Measurements from ENCODE around the gene UNC5C. TPM values are rescaled to one million over a fixed set of nuclear protein-coding genes. Genes with fewer than 3 reads are reported as not detected.

Gene UNC5C
- total RNA-seq, 2 experiments from 2014 or later: not detected

DNA sequence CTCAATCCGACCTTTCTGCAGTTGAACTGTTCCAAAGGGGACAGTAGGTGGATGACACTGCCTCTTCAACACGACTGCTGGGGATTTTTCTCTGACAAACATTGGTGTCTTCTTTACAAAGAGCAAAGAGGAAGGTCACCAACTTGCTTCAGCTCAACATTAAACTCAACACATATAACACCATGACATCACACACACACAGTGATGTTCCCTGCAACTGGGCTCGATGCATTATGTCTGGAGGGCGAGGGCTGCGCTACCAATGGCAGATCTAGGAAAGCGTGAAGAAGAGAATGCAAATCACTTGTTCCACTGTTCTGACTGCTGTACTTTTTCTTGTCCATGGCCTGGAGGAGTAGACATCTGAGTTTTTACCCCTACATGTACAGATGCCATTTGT is 385.9 kb downstream of the UNC5C start:
- no peaks in the 10 kb centered on the region for H3K9me3 ChIP-seq (ENCODE audit: control insufficient read depth in 1 of 2, insufficient read depth in 1 of 2, low read length in 2 of 2)
- H3K4me3 ChIP-seq (ENCODE audit: low read length): no peak overlapping the region
- H3K27me3 ChIP-seq (ENCODE audit: control insufficient read depth in 1 of 2, insufficient read depth in 2 of 2, low read length in 2 of 2): no peaks in the 10 kb centered on the region
- ATAC-seq (ENCODE audit: poor library complexity) (no peak), DNase-seq (no peak)
- Mint-ChIP-seq H3K27me3 (no peaks in the 10 kb centered on the region), H3K4me1 (ENCODE audit: low read depth) (peaks cover 4% of the 10 kb centered on the region), H3K36me3 (ENCODE audit: low read depth) (no peaks in the 10 kb centered on the region), H3K27ac (no peak overlapping the region), H3K9me3 (no peaks in the 10 kb centered on the region), H3K4me3 (no peak overlapping the region)
- ChIA-PET POLR2A (no interaction called here), CTCF (no interaction called here)
- no peaks in the 10 kb centered on the region for H3K4me1 ChIP-seq (ENCODE audit: insufficient read depth, low read length)
- intact Hi-C loops (cut with DNase I, micrococcal nuclease): no loop called here
- H3K27ac ChIP-seq (ENCODE audit: low read depth in 1 of 2, low read length in 2 of 2): no peak overlapping the region
- no peaks in the 10 kb centered on the region for H3K36me3 ChIP-seq (ENCODE audit: insufficient read depth, low read length)
- no peak for TF ChIP-seq CTCF (IDR thresholded peaks at IDR 0.05)

DNA sequence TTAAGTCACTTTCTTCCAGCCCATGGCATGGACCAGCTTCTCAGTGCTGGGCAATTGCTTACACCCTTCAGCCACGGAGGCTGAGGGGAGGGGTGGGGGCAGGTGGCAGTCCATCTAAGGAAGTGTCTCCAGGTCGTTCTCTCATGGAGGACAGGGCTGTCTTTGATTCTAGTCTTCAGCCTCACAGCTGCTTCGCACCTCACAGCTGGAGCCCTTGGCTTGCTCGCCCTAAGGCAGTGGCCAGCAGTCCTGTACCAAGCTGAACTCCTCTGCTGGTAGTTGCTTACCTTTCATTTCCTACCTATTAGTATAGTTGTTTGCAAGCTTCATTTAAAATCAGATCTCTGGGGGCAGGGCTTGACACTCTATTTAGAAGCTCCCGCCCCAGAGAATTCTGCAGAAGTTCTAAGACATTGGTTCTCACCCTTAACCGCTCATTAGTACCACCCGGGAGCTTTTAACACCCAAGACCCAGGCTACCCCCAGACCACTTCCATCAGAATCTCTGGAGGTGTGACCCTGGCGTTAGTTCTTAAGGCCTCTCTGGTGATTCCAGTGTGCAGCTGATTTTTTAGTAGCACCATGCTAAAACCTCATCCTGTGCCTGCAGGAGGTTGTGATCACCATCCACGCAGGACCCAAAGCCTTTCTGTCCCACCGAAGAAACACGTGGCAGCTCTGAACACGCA is 386.8 kb downstream of the UNC5C start:
- intact Hi-C loops (cut with DNase I, micrococcal nuclease): no loop called here
- no peak overlapping the region for H3K27ac Mint-ChIP-seq
- CTCF ChIA-PET: no interaction called here
- H3K9me3 ChIP-seq (ENCODE audit: control insufficient read depth in 1 of 2, insufficient read depth in 1 of 2, low read length in 2 of 2): no peaks in the 10 kb centered on the region
- H3K27ac ChIP-seq (ENCODE audit: low read depth in 1 of 2, low read length in 2 of 2): no peak overlapping the region
- no peak for TF ChIP-seq CTCF (IDR thresholded peaks at IDR 0.05)
- H3K27me3 ChIP-seq (ENCODE audit: control insufficient read depth in 1 of 2, insufficient read depth in 2 of 2, low read length in 2 of 2): no peaks in the 10 kb centered on the region
- H3K4me3 Mint-ChIP-seq: no peak overlapping the region
- H3K36me3 Mint-ChIP-seq (ENCODE audit: low read depth): no peaks in the 10 kb centered on the region
- no peaks in the 10 kb centered on the region for H3K9me3 Mint-ChIP-seq
- no peak overlapping the region for H3K4me3 ChIP-seq (ENCODE audit: low read length)
- H3K4me1 Mint-ChIP-seq (ENCODE audit: low read depth): peaks cover 4% of the 10 kb centered on the region
- no peaks in the 10 kb centered on the region for H3K4me1 ChIP-seq (ENCODE audit: insufficient read depth, low read length)
- ATAC-seq (ENCODE audit: poor library complexity) (no peak), DNase-seq (no peak)
- no peaks in the 10 kb centered on the region for H3K36me3 ChIP-seq (ENCODE audit: insufficient read depth, low read length)
- H3K27me3 Mint-ChIP-seq: no peaks in the 10 kb centered on the region
- POLR2A ChIA-PET: no interaction called here

DNA sequence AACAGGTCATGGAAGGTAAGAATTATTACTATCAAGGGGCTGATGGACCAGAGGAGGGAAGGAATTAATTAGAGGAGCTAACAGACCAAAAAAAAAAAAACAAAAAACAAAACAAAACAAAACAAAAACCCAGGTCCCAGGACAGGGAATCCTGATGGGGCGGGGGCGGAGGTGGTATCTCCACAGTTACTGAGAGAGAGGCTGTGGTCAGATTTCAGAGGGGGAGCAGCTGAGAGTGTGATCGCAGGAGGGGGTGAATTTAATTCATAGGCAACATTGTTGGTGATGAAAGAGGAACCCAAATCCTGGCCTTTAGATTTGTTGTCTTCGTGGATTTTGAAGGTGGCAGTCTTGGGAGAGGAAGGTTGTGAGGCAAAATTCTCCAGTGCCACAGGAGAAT is 389.4 kb downstream of the UNC5C start:
- CTCF ChIA-PET: no interaction called here
- Mint-ChIP-seq H3K9me3 (no peaks in the 10 kb centered on the region), H3K27ac (no peak overlapping the region)

More for the DNA sequence above, 389.4 kb downstream of the UNC5C start:
- Mint-ChIP-seq H3K4me1 (ENCODE audit: low read depth) (peaks cover 19% of the 10 kb centered on the region), H3K27me3 (no peaks in the 10 kb centered on the region), H3K4me3 (no peak overlapping the region), H3K36me3 (ENCODE audit: low read depth) (no peaks in the 10 kb centered on the region)
- DNase-seq: no peak
- no peak for ATAC-seq (ENCODE audit: poor library complexity)
- intact Hi-C loops (cut with DNase I, micrococcal nuclease): loop anchor here in 1 of 2 experiments (5.0 kb wide), 1 partner anchor 1193 kb away; no protein-coding TSS in a partner anchor
- POLR2A ChIA-PET: no interaction called here
- Histone ChIP-seq H3K27ac (ENCODE audit: low read depth in 1 of 2, low read length in 2 of 2) (no peak overlapping the region), H3K4me3 (ENCODE audit: low read length) (no peak overlapping the region), H3K4me1 (ENCODE audit: insufficient read depth, low read length) (peaks cover 3% of the 10 kb centered on the region), H3K27me3 (ENCODE audit: control insufficient read depth in 1 of 2, insufficient read depth in 2 of 2, low read length in 2 of 2) (no peaks in the 10 kb centered on the region), H3K36me3 (ENCODE audit: insufficient read depth, low read length) (no peaks in the 10 kb centered on the region), H3K9me3 (ENCODE audit: control insufficient read depth in 1 of 2, insufficient read depth in 1 of 2, low read length in 2 of 2) (no peaks in the 10 kb centered on the region)
- no peak for TF ChIP-seq CTCF (IDR thresholded peaks at IDR 0.05)
